H1 (cell line): ENCODE results near the gene KLHL15. TPM values are rescaled to one million over a fixed set of nuclear protein-coding genes. Genes with fewer than 3 reads are reported as not detected.

Experiments
- CTCF ChIA-PET: fragments of 300-600 bp; sonication (Branson Sonifier 250); formaldehyde crosslinking; loops from one replicate; lab custom pipeline; 2021; ENCODE audit not compliant: partially characterized antibody; lab: Charles Lee
- POLR2A ChIA-PET: fragments of 300-600 bp; sonication (Branson Sonifier 250); formaldehyde crosslinking; loops from one replicate; lab custom pipeline; 2021; ENCODE audit warnings: inconsistent platforms; ENCODE audit not compliant: partially characterized antibody; lab: Charles Lee
- DNase-seq, 2 experiments: peaks; one replicate each; pipeline versions ENCODE4 v3.0.0 to v3.0.0-alpha.2; 2010 to 2022; ENCODE audit warnings: low spot score in 2 of 2, low read depth in 1 of 2, mixed read lengths in 1 of 2
- FAIRE-seq: peaks from 2 replicates; lab custom pipeline; 2011; peaks lifted over from hg19 to GRCh38; lab: Jason Lieb, UNC
- H2AFZ ChIP-seq: 2 replicates; pipeline ENCODE4 v1.8.1; 2012; ENCODE audit warnings: low read length, inconsistent platforms
- H2AK5ac ChIP-seq: 2 replicates; pipeline ENCODE4 v1.6.1; 2013; ENCODE audit warnings: low read depth, low read length
- H2BK120ac ChIP-seq: replicated peaks from 2 replicates; pipeline ENCODE3; 2013; ENCODE audit warnings: low read depth, low read length, inconsistent platforms
- H2BK12ac ChIP-seq: 2 replicates; pipeline ENCODE4 v1.6.1; 2013; ENCODE audit warnings: low read depth, low read length
- H2BK15ac ChIP-seq: 2 replicates; pipeline ENCODE4 v1.6.1; 2013; ENCODE audit warnings: low read length
- H2BK20ac ChIP-seq: 2 replicates; pipeline ENCODE4 v1.6.1; 2013; ENCODE audit warnings: low read length
- H2BK5ac ChIP-seq: 2 replicates; pipeline ENCODE4 v1.6.1; 2013; ENCODE audit warnings: low read depth, low read length
- H3K14ac ChIP-seq: 2 replicates; pipeline ENCODE4 v1.6.1; 2013; ENCODE audit warnings: inconsistent platforms; ENCODE audit not compliant: insufficient read length
- H3K18ac ChIP-seq: 2 replicates; pipeline ENCODE4 v1.6.1; 2013; ENCODE audit warnings: low read length; ENCODE audit errors: extremely low read depth
- H3K23ac ChIP-seq: 2 replicates; pipeline ENCODE4 v1.6.1; 2013; ENCODE audit warnings: inconsistent platforms; ENCODE audit not compliant: insufficient read length
- H3K23me2 ChIP-seq: 2 replicates; pipeline ENCODE4 v1.6.1; 2013; ENCODE audit warnings: low read depth, low read length
- H3K27ac ChIP-seq: 2 replicates; pipeline ENCODE4 v1.6.1; 2011; ENCODE audit warnings: low read depth, low read length, inconsistent platforms
- H3K27me3 ChIP-seq, 4 experiments: replicated peaks in 1 of 4; 1 replicate in 1 of 4; 2 replicates in 3 of 4; pipeline versions ENCODE4 v1.6.1 to v1.8.1; 2011 to 2013; ENCODE audit warnings: low read length in 3 of 4, mild to moderate bottlenecking in 3 of 4, inconsistent platforms in 2 of 4, mixed read lengths in 2 of 4, moderate library complexity in 1 of 4; ENCODE audit not compliant: control insufficient read depth in 3 of 4, insufficient read depth in 3 of 4; ENCODE audit errors: extremely low read depth in 1 of 4
- H3K36me3 ChIP-seq, 4 experiments: 2 replicates each; pipeline versions ENCODE4 v1.6.1 to v1.8.1; 2011 to 2013; ENCODE audit warnings: mild to moderate bottlenecking in 4 of 4, low read length in 3 of 4, moderate library complexity in 2 of 4, control low read depth in 1 of 4, inconsistent platforms in 1 of 4; ENCODE audit not compliant: insufficient read depth in 4 of 4, control insufficient read depth in 2 of 4
- H3K4ac ChIP-seq: replicated peaks from 2 replicates; pipeline ENCODE3; 2013; ENCODE audit warnings: low read length, low read depth, mixed read lengths, inconsistent platforms; ENCODE audit not compliant: insufficient read length
- H3K4me1 ChIP-seq, 4 experiments: replicated peaks in 1 of 4; 1 replicate in 1 of 4; 2 replicates in 3 of 4; pipeline versions ENCODE4 v1.6.1 to v1.8.1; 2011 to 2013; ENCODE audit warnings: low read length in 3 of 4, inconsistent platforms in 2 of 4, mixed read lengths in 1 of 4; ENCODE audit not compliant: insufficient read depth in 4 of 4, control insufficient read depth in 3 of 4
- H3K4me2 ChIP-seq, 2 experiments: 2 replicates each; pipeline versions ENCODE4 v1.6.1 to v1.8.1; 2011 to 2013; ENCODE audit warnings: low read depth in 2 of 2, low read length in 2 of 2, control low read depth in 1 of 2, inconsistent platforms in 1 of 2, mild to moderate bottlenecking in 1 of 2; ENCODE audit not compliant: insufficient read depth in 1 of 2
- H3K4me3 ChIP-seq, 4 experiments: fragments of 200-600, 300-600 bp in 1 of 4; sonication (generic), shearing (Covaris generic), sonication (Bioruptor Twin) in 1 of 4; 2 replicates each; pipeline versions ENCODE4 v1.5.1 to v1.8.1; 2011 to 2016; ENCODE audit warnings: low read length in 4 of 4, low read depth in 3 of 4, control low read depth in 2 of 4, inconsistent platforms in 2 of 4, mild to moderate bottlenecking in 2 of 4, mixed read lengths in 1 of 4, moderate library complexity in 1 of 4; ENCODE audit not compliant: insufficient read depth in 2 of 4; ENCODE audit errors: extremely low read depth in 1 of 4
- H3K56ac ChIP-seq: replicated peaks from 2 replicates; pipeline ENCODE3; 2013; ENCODE audit warnings: low read depth, mild to moderate bottlenecking, mixed read lengths, low read length, inconsistent platforms; ENCODE audit not compliant: insufficient read length
- H3K79me1 ChIP-seq: 2 replicates; pipeline ENCODE4 v1.6.1; 2013; ENCODE audit warnings: low read depth, low read length, control low read depth
- H3K79me2 ChIP-seq, 2 experiments: 2 replicates each; pipeline versions ENCODE4 v1.6.1 to v1.8.1; 2012 to 2013; ENCODE audit warnings: low read length in 2 of 2, mild to moderate bottlenecking in 2 of 2, inconsistent platforms in 1 of 2; ENCODE audit not compliant: insufficient read depth in 2 of 2, control insufficient read depth in 1 of 2
- H3K9ac ChIP-seq, 4 experiments: replicated peaks in 1 of 4; 1 replicate in 1 of 4; 2 replicates in 3 of 4; pipeline versions ENCODE4 v1.6.1 to v1.8.1; 2011 to 2013; ENCODE audit warnings: low read depth in 3 of 4, low read length in 3 of 4, control low read depth in 2 of 4, mild to moderate bottlenecking in 2 of 4, moderate library complexity in 2 of 4, inconsistent platforms in 1 of 4; ENCODE audit errors: extremely low read depth in 1 of 4
- H3K9me3 ChIP-seq, 2 experiments: 2 replicates each; pipeline versions ENCODE4 v1.6.1 to v1.8.1; 2012 to 2013; ENCODE audit warnings: mild to moderate bottlenecking in 2 of 2, moderate library complexity in 2 of 2, control low read depth in 1 of 2, inconsistent platforms in 1 of 2, low read depth in 1 of 2, low read length in 1 of 2, mixed read lengths in 1 of 2; ENCODE audit not compliant: insufficient read depth in 2 of 2
- H4K20me1 ChIP-seq, 2 experiments: replicated peaks in 1 of 2; 2 replicates each; pipeline versions ENCODE3 to v1.8.1; 2011 to 2013; ENCODE audit warnings: inconsistent platforms in 2 of 2, low read length in 2 of 2, mild to moderate bottlenecking in 1 of 2; ENCODE audit not compliant: insufficient read depth in 2 of 2, control insufficient read depth in 1 of 2
- H4K5ac ChIP-seq: 2 replicates; pipeline ENCODE4 v1.6.1; 2013; ENCODE audit warnings: low read length, low read depth, mixed read lengths, inconsistent platforms; ENCODE audit not compliant: insufficient read length
- H4K8ac ChIP-seq: 2 replicates; pipeline ENCODE4 v1.8.0; 2013; ENCODE audit warnings: mild to moderate bottlenecking, moderate library complexity, low read length, inconsistent platforms; ENCODE audit not compliant: insufficient read depth; ENCODE audit errors: extremely low read depth
- H4K91ac ChIP-seq: replicated peaks from 2 replicates; pipeline ENCODE3; 2013; ENCODE audit warnings: low read length, mixed read lengths, inconsistent platforms; ENCODE audit not compliant: insufficient read length
- ASH2L ChIP-seq: fragments of 200-600, 300-600 bp; sonication (generic); IDR thresholded peaks from one replicate; pipeline ENCODE4 v1.7.1; 2017; ENCODE audit warnings: low read length
- BACH1 ChIP-seq: IDR thresholded peaks from 2 replicates; pipeline ENCODE4 v1.6.1; 2012; ENCODE audit warnings: low read length, improper control_type of control experiment
- CTBP2 ChIP-seq: IDR thresholded peaks from 2 replicates; pipeline ENCODE4 v1.7.0; 2011; ENCODE audit warnings: borderline replicate concordance, mild to moderate bottlenecking, moderate library complexity, mixed read lengths, low read length; ENCODE audit not compliant: insufficient read depth, insufficient read length
- EGR1 ChIP-seq: IDR thresholded peaks from 2 replicates; pipeline ENCODE4 v1.6.1; 2011; ENCODE audit warnings: low read depth, low read length, borderline replicate concordance
- EP300 ChIP-seq, 2 experiments: IDR thresholded peaks; 1 replicate in 1 of 2; 2 replicates in 1 of 2; pipeline ENCODE4 v1.6.1; 2011 to 2012; ENCODE audit warnings: low read depth in 2 of 2, low read length in 2 of 2, mild to moderate bottlenecking in 2 of 2, borderline replicate concordance in 1 of 2, inconsistent platforms in 1 of 2, moderate library complexity in 1 of 2
- NANOG ChIP-seq: IDR thresholded peaks from 2 replicates; pipeline ENCODE4 v1.6.1; 2011; ENCODE audit warnings: low read length, low read depth, mild to moderate bottlenecking, inconsistent platforms; ENCODE audit not compliant: insufficient read depth, poor library complexity, severe bottlenecking
- RAD21 ChIP-seq, 2 experiments: IDR thresholded peaks in 1 of 2; conservative IDR thresholded peaks in 1 of 2; 2 replicates each; pipeline ENCODE4 v1.6.1; 2011; ENCODE audit warnings: low read depth in 2 of 2, low read length in 2 of 2, improper control_type of control experiment in 1 of 2, inconsistent platforms in 1 of 2, mild to moderate bottlenecking in 1 of 2, moderate library complexity in 1 of 2
- SIRT6 ChIP-seq: IDR thresholded peaks from one replicate; pipeline ENCODE4 v1.7.1; 2012; ENCODE audit warnings: low read length, inconsistent platforms
- SP4 ChIP-seq: IDR thresholded peaks from 2 replicates; pipeline ENCODE4 v1.6.1; 2012; ENCODE audit warnings: low read length, inconsistent platforms
- TBP ChIP-seq: IDR thresholded peaks from 2 replicates; pipeline ENCODE4 v1.6.1; 2011; ENCODE audit warnings: low read depth, low read length, improper control_type of control experiment
- TCF12 ChIP-seq: IDR thresholded peaks from 2 replicates; pipeline ENCODE4 v1.6.1; 2011; ENCODE audit warnings: low read depth, mild to moderate bottlenecking, low read length
- WGBS, 2 experiments: shearing (Covaris generic) in 1 of 2; methylation state at CpG; one replicate each; pipeline versions ENCODE4 v1.1.6 to v1.1.7; 2013 to 2015; ENCODE audit warnings: low lambda C conversion rate in 2 of 2, mixed read lengths in 2 of 2, inconsistent platforms in 1 of 2, low coverage in 1 of 2, missing lambda C conversion rate in 1 of 2; ENCODE audit not compliant: insufficient replicate concordance in 2 of 2, insufficient coverage in 1 of 2, insufficient read length in 1 of 2; ENCODE audit errors: extremely low coverage in 1 of 2, missing lambda C conversion rate in 1 of 2; 5-methylcytosine and 5-hydroxymethylcytosine counted together
- polyA plus RNA-seq, 7 experiments: library from polyadenylated mRNA; depleted of rRNA in 3 of 7; stranded (reverse) in 5 of 7; unstranded in 2 of 7; fragments of >200 nt in 5 of 7; fragments of 200-250 nt in 2 of 7; gene quantifications; 1 replicate in 5 of 7; 2 replicates in 1 of 7; 4 replicates in 1 of 7; pipeline versions ENCODE4 v1.2.1 to v1.2.3, GENCODE V29; 2011 to 2013; ENCODE audit warnings: missing spikeins in 2 of 7, mixed read lengths in 2 of 7
- total RNA-seq: library from RNA; stranded (reverse); fragmentation: NEBNext Ultra II Directional; extraction: Animal tissue kit (Norgen Biotek cat#: 25700); gene quantifications from 2 replicates; pipeline ENCODE4 v1.2.1, GENCODE V29; 2021

The KLHL15 gene
- total and polyA plus RNA-seq, 2 of the 8 experiments (the other 6 are each of a cell fraction or from before 2014, with no cell fraction given) = 3.7 to 8.9 TPM

GRCh38 chrX:23952984-23953907, 73.7 kb downstream of the KLHL15 start:
- 24% methylated on average over 9 of the region's 9 CpGs; no CpG with 5 or more reads in 1 of the 2 experiments for WGBS, 2 experiments
- TF ChIP-seq EP300 (IDR thresholded peaks at IDR 0.05; ENCODE audit: borderline replicate concordance in 1 of 2, low read depth in 2 of 2, low read length in 2 of 2) (no peak), RAD21 (IDR thresholded peaks at IDR 0.05 in 1 of 2, conservative IDR thresholded peaks at IDR 0.05 in 1 of 2; ENCODE audit: low read depth in 2 of 2, low read length in 2 of 2) (no peak), CTBP2 (no peak), EGR1 (no peak), NANOG (peak; percentile 86), TCF12 (no peak), TBP (no peak), BACH1 (peak; percentile 58; the same call in 1 of the 2 replicates), ASH2L (no peak), SP4 (no peak), SIRT6 (no peak)

More at GRCh38 chrX:23952984-23953907, 73.7 kb downstream of the KLHL15 start:
- ChIA-PET CTCF (no interaction called here), POLR2A (interaction anchor here (0.6 to 1.1 kb wide), 4 partner anchors 16 to 170 kb away, joined by 3 to 4 read pairs (median 3); partner anchors contain the start of genes EIF2S3 and SAT1)
- Histone ChIP-seq H3K79me2 (no peaks in the 10 kb centered on the region), H3K4me2 (peak overlapping the region; percentile 24 to 57; a peak in 3 of 4 replicates), H3K79me1 (no peaks in the 10 kb centered on the region), H3K27ac (peak overlapping the region; percentile 36; the same call in 1 of the 2 replicates), H3K27me3 (no peaks in the 10 kb centered on the region), H2BK15ac (no peak overlapping the region), H2BK20ac (no peak overlapping the region), H3K4ac (no peak overlapping the region), H3K23ac (no peak overlapping the region), H4K8ac (no peak overlapping the region), H2BK5ac (0 out of 2 replicates have a peak overlapping the region, but pooled peaks have one; percentile 2), H4K20me1 (no peaks in the 10 kb centered on the region), H3K18ac (peak overlapping the region; percentile 48; the same call in 1 of the 2 replicates), H3K9me3 (no peaks in the 10 kb centered on the region), H2AK5ac (no peak overlapping the region), H3K4me1 (peaks cover 0 to 5% (median 0%) of the 10 kb centered on the region in 4 experiments; a peak in 1 of 7 replicates), H3K14ac (no peak overlapping the region), H3K36me3 (no peaks in the 10 kb centered on the region), H2AFZ (no peak overlapping the region), H2BK120ac (no peak overlapping the region), H3K9ac (no peak overlapping the region), H3K23me2 (no peaks in the 10 kb centered on the region), H3K56ac (no peak overlapping the region), H3K4me3 (peak overlapping the region in 1 of 4 experiments; percentile 28; a peak in 1 of 8 replicates), H4K91ac (no peak overlapping the region), H4K5ac (no peak overlapping the region), H2BK12ac (no peak overlapping the region)
- FAIRE-seq (peak; percentile 97), DNase-seq (no peak)
